Measurements from ENCODE around the gene EIF3D. TPM values are rescaled to one million over a fixed set of nuclear protein-coding genes. Genes with fewer than 3 reads are reported as not detected.
"Not testable (repeated sequence)": the region's sequence is repeated elsewhere in the genome, so short reads cannot be mapped to it uniquely, and the experiment has no call there.

EIF3D gene
- total RNA-seq, 2 experiments from 2014 or later: 327 to 338 TPM

DNA sequence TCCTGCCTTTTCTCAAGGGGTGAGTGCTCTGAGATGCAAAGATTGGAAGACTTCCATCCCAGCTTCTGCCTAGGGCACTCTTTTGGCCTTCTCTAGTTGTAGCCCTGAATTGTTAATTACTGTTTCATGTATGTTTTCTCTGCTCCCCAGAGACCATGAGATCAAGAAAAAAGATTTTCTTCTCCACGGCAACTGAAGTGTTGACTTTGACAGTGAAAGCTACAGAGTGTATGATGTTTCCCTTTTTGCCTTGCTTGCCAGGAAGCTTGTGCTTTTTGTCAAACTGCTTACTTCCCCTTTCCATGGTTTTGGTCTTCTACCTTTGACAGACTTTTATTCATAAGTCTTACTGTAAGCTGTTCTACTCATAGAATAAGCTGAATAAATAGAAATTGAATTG is 23.3 kb upstream of the EIF3D start:
- POLR2A ChIA-PET: no interaction called here
- CTCF ChIA-PET: no interaction called here

DNA sequence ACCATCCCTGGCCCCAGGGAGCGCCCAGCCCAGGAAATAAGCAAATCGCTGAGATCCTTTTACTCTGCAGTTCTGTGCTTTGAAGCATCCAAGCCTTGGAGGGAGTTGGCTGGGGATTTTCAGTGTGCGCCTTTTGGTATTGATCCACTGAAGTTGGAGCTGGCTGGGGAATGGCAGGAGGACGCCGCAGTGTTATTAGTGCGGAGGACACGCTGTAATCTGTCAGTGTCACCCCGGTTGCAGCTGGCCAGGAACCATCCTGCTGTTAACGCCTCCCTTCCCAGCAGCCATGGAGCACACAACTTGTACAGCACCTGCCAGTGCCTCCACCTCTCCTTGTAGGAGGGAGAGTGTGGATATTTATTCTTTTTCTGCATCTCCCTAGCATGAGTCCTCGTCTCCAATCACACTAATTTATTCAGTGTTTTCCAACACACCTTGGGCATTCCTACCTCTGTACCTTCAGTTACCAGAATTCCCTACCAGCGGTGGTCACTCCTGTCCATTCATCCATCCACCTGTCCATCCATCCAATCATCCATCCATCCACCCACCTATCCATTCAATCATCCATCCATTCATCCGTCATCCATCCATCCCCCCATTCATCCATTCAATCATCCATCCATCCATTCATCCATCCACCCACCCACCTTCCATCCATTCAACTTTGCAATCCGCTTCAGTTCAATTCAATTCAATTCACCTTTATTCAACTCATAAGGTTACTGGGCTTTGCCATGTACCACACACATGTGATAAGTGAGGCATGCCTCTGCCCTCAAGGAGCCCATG is 21.9 kb upstream of the EIF3D start:
- POLR2A ChIA-PET: no interaction called here

DNA sequence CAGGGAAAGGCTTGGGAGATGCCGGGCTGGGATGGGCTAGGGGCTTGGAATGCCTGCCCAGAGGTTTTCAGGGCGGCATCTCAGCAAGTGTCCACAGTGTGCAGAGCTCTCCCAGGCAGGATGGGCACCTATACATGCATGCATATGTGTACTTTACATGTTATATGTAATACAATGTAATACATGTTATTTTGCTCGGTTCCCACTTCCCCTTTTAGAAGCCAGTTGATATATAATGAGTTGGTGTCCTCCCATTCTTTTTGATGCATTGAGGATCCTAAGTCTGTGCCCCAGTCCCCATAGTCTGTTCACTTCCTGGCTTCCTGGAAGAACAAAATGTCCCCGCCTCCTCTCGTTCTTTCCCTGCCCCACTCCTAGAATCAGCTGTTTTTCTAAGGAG is 20.1 kb upstream of the EIF3D start:
- CTCF ChIA-PET: interaction anchor here (0.6 kb wide), 1 partner anchor 384 kb away, joined by 4 read pairs; no protein-coding TSS in a partner anchor
- POLR2A ChIA-PET: no interaction called here

More for the DNA sequence above, 21.9 kb upstream of the EIF3D start:
- CTCF ChIA-PET: no interaction called here

DNA sequence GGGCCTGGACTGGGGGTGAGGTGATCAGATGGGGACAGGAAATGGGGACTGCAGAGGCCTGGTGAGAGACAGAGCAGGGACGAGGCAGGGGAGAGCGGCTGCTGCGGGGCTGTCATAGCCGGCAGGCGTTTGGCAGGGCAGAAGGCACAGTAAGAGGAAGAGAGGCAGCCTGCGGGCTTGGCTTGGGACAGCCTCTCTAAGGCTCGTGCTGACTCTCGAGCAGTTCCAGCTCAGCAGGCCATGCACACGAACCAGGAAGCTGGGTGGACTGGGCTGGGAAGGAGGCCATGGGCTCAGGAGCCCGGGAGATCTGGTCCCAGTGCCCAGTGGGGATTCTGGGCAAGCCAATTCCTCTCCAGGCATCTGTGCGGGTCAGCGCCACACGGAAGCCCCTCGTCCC is 19.6 kb upstream of the EIF3D start:
- POLR2A ChIA-PET: no interaction called here

DNA sequence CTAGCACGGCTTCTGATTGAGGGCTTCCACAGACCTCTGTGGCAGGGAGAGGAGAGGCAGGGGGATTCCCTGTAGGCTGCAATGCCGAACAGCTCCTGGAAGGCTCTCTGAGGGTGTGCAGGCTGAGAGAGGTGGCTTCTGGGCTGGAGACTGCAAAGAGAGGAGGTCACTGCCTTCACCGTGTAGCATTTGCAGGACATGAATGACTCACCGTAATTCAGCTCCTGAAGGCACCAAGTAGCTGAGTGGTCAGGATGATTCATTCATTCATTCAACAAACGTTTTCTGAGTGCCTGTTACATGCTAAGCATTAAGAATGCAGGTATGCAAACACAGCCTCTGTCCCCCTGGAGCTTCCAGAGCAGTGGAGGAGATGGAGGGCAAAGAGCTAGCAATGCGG is 18.0 kb upstream of the EIF3D start:
- POLR2A ChIA-PET: interaction anchor here (1.0 kb wide), 1 partner anchor 18 kb away, joined by 3 read pairs; the partner anchor contains the start of gene EIF3D
- CTCF ChIA-PET: interaction anchor here (1.2 kb wide), 1 partner anchor 309 kb away, joined by 4 read pairs; no protein-coding TSS in a partner anchor

More for the DNA sequence above, 19.6 kb upstream of the EIF3D start:
- CTCF ChIA-PET: no interaction called here

DNA sequence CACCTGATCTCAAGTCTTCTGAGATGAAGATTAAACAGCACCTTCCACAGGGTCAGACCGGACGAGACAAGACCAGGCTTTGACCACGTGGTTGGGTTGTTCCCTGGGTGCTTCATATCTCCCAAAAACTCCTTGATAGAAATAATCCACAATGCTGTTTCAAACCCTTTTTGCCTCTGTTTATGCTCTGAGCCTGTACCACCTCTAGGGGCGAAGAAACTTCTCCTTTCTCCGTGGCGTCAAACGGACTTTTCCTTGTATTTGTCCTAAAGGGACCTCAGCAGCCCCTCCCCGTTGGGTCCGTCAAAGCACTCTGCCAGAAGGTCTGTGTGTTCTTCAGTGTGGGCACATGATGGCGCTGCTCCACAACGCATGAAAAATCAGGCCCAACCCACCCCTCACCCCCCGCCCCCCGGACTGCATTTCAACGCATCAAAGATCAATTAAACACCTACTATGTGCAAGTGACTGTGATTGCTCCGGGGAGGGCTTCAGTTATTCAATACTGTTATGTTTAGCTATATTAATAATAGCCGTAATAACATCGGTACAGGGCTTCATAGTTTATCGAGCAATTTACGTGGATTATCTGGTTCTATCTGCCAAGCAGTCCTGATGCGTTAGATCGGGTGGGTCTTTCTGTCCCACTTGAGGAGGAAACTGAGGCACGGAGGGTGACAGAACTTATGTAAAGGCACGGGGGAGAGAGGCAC is 17.3 kb upstream of the EIF3D start:
- ChIA-PET CTCF (interaction anchor here (1.2 to 1.4 kb wide), 2 partner anchors 212 to 310 kb away, joined by 3 to 4 read pairs; no protein-coding TSS in a partner anchor), POLR2A (no interaction called here)

DNA sequence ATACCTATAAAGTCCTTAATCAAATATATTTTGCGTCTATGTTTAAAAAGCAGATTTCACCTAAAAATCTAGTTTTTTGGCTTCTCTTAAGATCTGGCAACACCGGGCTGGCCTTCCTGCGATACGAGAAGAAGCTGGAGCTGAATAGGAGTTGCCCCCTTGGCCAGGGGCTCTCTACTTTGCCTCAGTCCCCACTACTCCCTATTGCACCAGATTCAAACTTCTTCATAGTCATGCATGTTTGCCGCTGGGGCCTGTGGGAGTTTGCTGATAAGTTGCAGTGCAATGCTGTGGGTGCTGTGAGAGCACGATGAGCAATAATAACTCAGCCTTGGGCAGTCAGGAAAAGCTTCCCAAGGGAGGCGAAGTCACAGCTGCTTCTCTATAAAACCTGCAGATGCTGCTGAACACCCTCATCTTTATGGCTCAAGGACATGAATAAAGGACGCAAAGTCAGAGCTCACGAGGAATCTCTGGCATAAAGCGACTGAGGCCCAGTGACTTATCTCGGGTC is 15.2 kb upstream of the EIF3D start:
- ChIA-PET CTCF (interaction anchor here (1.3 to 1.7 kb wide), 2 partner anchors 15 to 312 kb away, joined by 4 read pairs; partner anchors contain the start of gene EIF3D), POLR2A (no interaction called here)

DNA sequence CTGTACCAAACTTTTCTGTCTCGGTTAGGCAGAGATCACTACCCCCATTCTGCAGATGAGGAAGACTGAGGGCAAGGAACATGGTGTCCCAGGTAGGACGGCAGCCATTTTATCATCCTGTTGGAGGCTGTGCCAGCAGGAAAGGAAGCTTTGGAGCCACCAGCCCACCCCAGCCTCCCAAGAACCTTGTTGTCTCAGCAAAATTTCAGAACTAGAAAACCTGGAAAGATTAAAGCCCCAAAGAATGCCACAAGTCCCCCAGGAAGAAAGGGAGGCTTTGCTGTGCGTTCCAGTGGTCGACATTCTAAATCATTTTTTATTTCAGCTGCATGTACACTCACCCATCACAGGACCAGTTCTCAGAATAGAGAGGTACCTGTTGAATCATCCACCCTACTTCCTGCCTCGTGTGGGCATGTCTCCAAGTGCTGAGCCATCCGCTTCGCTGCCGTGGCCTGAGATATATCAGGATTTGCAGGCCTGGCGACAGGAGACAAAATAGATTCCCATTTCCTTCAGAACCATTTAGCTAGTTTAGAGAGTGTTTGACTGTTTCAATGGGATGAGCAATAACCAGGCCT is 13.0 kb upstream of the EIF3D start:
- POLR2A ChIA-PET: interaction anchor here (0.5 to 0.8 kb wide), 2 partner anchors 234 to 390 kb away, joined by 4 to 6 read pairs; partner anchors contain the start of gene IFT27
- CTCF ChIA-PET: interaction anchor here (0.7 to 1.8 kb wide), 3 partner anchors 12 to 311 kb away, joined by 3 to 7 read pairs (median 3); no protein-coding TSS in a partner anchor

DNA sequence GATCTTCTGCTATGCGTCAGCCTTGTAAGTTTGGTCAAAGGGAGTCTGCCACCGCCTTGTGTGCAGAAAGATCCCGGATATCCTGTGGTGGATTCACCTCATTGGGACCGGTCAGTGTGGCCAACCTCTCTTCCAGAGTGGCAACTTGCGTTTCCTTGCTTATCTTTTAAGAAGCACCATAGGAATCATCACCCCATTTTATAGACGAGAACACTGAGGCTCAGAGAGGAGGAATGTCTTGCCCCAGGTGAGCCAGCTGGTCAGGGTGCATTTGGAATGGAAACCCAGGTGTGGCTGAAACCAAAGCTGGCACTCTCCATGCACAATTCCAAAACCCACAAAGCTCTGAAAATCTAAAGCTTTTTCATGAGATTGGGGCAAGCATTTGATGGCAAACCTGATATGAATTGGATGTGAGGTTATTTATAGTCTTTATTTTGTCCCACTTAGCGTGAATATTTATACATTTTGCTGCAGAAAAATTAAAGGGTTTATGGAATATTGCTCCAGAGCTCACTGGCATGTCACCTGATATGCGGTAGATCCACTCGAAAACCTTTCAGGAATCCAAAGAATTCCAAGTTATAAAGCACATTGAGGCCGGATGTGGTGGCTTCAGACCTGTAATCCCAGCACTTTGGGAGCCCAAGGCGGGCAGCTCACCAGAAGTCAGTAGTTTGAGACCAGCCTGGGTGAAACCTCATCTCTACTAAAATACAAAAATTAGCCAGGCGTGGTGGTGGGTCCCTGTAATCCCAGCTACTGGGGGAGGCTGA is 12.1 kb upstream of the EIF3D start:
- ChIA-PET POLR2A (interaction anchor here (0.5 to 0.8 kb wide), 2 partner anchors 235 to 391 kb away, joined by 4 to 6 read pairs; partner anchors contain the start of gene IFT27), CTCF (interaction anchor here (1.8 kb wide), 1 partner anchor 11 kb away, joined by 7 read pairs; no protein-coding TSS in a partner anchor)

DNA sequence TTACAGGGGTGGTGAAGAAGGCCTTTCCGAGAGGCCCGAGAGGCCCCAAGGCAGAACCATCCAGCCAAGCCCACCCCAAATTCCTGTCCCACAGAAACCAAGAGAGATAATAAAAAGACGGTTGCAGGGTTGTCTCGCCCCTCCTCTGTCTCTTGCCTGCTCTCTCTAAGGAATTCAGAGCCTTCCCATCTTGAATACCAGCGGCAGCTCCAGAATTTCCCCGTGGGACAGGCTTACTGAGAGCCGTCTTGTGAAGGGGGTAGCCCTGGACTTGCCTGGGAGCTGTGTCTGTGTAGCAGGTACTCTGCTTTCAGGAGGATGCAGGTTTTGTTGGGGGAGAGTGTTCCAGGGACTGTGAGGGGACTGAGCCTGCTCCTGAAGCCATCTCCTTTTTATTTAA is 9.6 kb upstream of the EIF3D start:
- CTCF ChIA-PET: no interaction called here
- POLR2A ChIA-PET: no interaction called here

DNA sequence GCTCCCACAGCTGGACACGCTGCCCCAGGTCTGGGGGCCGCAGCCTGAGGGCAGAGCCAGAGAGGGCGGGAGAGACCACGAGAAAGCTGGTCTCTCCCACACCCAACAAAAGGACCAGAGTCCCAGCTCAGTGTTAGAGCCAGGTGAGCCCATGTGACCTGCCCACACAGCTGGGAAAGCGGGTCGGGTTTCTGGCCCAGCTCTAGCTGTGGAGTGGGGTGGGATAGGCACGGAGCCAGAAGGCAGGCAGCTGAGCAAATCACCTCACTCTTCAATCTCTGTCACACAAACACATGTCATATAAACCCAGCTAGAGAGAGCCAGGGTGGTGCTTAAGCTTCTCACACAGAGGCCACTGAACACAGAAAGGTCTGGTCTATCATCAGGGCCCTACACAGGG is 7.8 kb upstream of the EIF3D start:
- CTCF ChIA-PET: no interaction called here
- POLR2A ChIA-PET: no interaction called here

DNA sequence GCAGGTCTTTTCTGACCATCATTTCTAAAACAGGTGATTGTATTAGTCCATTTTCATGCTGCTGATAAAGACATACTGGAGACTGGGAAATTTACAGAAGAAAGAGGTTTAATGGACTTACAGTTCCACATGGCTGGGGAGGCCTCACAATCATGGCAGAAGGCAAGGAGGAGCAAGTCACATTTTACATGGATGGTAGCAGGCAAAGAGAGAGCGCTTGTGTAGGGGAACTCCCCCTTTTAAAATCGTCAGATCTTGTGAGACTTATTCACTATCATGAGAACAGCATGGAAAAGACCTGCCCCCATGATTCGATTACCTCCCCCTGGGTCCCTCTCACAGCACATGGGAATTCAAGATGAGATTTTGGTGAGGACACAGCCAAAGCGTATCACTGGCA is 4.4 kb upstream of the EIF3D start:
- CTCF ChIA-PET: not testable (repeated sequence)
- POLR2A ChIA-PET: interaction anchor here (0.7 kb wide), 1 partner anchor 629 kb away, joined by 5 read pairs; no protein-coding TSS in a partner anchor

DNA sequence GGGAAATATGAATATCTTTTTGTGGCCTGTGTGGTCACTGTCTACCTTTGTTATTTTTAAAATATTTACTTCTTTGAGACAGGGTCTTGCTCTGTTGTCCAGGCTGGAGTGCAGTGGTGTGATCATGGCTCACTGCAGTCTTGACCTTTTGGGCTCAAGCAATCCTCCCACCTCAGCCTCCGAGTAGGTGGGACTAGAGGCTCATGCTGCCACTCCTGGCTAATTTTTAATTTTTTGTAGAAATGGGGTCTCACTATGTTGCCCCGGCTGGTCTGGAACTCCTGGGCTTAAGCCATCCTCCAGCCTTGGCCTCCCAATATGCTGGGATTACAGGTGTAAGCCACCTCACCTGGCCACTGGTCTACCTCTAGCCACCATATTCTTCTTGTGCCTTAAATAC is 3.5 kb upstream of the EIF3D start:
- ChIA-PET CTCF (interaction anchor here (0.6 kb wide), 1 partner anchor 291 kb away, joined by 3 read pairs; no protein-coding TSS in a partner anchor), POLR2A (interaction anchor here (0.7 kb wide), 1 partner anchor 630 kb away, joined by 5 read pairs; no protein-coding TSS in a partner anchor)

DNA sequence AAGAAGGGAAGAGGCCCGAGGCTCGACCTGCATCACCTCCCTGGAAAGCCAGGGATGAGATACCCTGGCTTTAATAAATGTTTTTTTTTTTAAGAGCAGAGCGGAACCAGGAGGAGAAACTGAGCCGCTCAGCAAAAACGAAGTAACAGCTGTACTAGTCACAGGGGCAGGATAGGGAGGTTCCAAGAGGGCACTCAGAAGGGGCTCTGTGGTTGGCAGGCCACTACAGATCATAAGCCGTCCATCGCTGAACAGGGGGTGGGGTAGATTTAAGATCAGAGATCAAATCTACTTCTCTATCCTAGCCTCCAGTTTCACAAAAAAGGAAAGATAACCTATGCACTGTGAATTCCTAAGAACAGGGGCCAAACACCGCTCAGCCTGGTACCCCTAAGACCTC is 625 bp downstream of the EIF3D start:
- ChIA-PET POLR2A (interaction anchor here (0.6 to 2.9 kb wide), 3 partner anchors 21 to 705 kb away, joined by 3 to 13 read pairs (median 3); partner anchors contain the start of gene FOXRED2), CTCF (interaction anchor here (0.8 to 1.2 kb wide), 2 partner anchors 17 to 21 kb away, joined by 3 to 4 read pairs; partner anchors contain the start of gene FOXRED2)

DNA sequence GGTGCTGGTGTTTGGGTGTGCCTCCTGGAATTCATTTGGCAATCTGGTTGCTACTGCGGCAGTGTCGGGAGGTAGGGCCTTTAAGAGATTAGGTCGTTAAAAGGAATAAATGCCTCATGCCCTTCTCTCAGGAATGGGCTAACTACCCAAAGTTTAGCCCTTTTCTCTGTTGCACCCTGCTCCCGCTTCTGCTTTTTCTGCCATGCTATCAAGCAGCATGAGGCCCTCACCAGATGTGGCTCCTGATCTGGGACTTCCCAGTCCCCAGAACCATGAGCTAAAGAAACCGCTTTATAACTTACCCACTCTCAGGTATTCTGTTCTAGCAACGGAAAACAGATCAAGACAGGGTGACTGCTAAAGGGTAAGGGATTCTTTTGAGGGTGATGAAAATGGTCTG is 6.3 kb downstream of the EIF3D start:
- ChIA-PET POLR2A (no interaction called here), CTCF (interaction anchor here (1.8 kb wide), 1 partner anchor 12 kb away, joined by 4 read pairs; no protein-coding TSS in a partner anchor)

DNA sequence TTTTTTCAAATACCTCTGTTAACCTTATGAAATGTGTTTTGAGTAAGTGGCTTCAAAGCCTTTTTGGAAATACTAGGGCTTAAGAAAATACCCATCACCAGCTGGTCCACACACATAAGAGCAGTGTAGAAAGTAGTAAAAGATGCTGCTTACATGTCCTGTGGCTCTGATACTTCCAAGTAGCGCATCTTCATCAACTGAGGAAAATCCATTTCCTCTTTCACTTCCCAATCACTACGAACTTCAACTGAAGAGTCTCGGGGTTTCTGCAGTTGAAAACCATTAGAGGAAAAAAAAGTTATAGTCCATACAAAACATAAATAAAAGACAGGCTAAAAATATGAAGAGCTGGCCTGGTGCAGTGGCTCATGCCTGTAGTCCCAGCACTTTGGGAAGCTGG is 8.5 kb downstream of the EIF3D start:
- ChIA-PET POLR2A (interaction anchor here (1.0 kb wide), 1 partner anchor 12 kb away, joined by 3 read pairs; no protein-coding TSS in a partner anchor), CTCF (interaction anchor here (0.6 kb wide), 1 partner anchor 180 kb away, joined by 4 read pairs; no protein-coding TSS in a partner anchor)

DNA sequence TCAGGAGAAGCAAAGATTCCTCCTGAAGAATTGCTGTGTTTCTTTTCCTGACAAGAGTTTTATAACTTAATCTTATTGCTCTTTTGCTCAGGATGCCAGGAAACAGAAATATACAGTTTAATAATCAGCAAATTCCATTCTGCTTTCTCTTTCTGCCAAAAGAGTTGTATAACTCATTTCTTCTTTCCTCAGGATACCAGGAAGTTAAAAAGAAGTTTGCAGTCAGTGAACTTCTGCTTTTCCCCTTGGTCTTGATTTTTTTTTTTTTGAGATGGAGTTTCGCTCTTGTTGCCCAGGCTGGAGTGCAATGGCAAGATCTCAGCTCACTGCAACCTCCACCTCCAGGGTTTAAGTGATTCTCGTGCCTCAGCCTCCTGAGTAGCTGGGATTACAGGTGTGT is 9.1 kb downstream of the EIF3D start:
- POLR2A ChIA-PET: not testable (repeated sequence)

DNA sequence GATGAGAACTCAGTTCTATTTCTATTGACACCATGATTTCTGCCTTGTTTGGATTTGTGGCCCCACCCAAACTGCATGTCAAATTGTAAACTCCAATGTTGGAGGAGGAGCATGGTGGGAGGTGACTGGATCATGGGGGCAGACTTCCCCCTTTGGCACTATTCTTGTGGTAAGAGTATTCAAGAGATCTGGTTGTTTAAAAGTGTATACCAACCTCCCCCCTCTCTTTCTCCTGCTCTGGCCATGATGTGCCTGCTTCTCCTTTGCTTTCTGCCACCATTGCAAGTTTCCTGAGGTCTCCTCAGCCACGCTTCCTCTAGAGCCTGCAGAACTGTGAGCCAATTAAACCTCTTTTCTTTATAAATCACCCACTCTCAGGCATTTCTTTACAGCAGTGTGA is 14.2 kb downstream of the EIF3D start:
- ChIA-PET CTCF (no interaction called here), POLR2A (no interaction called here)

More for the DNA sequence above, 9.1 kb downstream of the EIF3D start:
- CTCF ChIA-PET: not testable (repeated sequence)

DNA sequence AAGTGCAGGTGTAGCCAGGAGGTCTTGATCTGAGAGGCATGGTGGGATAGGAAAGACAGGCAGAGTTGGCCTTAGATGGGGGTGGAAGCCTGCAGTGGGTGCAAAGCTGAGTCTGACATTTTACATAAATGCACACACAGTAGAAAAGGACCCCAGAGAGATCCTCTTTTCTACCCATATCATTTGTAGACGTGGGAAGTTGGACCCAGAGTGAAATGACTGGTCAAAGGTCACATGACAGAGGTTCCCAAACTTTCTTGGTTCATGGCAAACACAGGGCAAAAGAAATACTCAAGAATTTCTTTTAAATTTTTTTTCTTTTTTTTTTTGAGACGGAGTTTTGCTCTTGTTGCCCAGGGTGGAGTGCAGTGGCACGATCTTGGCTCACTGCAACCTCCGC is 16.0 kb downstream of the EIF3D start:
- ChIA-PET CTCF (no interaction called here), POLR2A (no interaction called here)
